Activated effector memory CD4-positive, alpha-beta T cell treated with Interleukin-2 at 50 U/mL for 16 hours (primary cell): ENCODE results near the gene KNTC1.
"Not testable (repeated sequence)": the region's sequence is repeated elsewhere in the genome, so short reads cannot be mapped to it uniquely, and the experiment has no call there.

Source experiments
- DNase-seq: peaks from one replicate; pipeline ENCODE4 v3.0.0-alpha.2; 2020

The KNTC1 gene

GRCh38 chr12:122506393-122506938, 20.6 kb upstream of the KNTC1 start:
- DNase-seq = no peak

GRCh38 chr12:122508163-122508562, 18.9 kb upstream of the KNTC1 start:
- DNase-seq = no peak

GRCh38 chr12:122513028-122513427, 14.0 kb upstream of the KNTC1 start:
- DNase-seq = not testable (repeated sequence)

GRCh38 chr12:122513660-122514059, 13.4 kb upstream of the KNTC1 start:
- no peak for DNase-seq

- DNase-seq = no peak
These were observed 11.8 kb upstream of the KNTC1 start for GRCh38 chr12:122515275-122515674.

GRCh38 chr12:122516544-122517361, 10.3 kb upstream of the KNTC1 start:
- no peak for DNase-seq

GRCh38 chr12:122517877-122518276, 9.2 kb upstream of the KNTC1 start:
- no peak for DNase-seq

GRCh38 chr12:122518908-122519307, 8.1 kb upstream of the KNTC1 start:
- DNase-seq = no peak

- no peak for DNase-seq
These were observed 7.6 kb upstream of the KNTC1 start for GRCh38 chr12:122519418-122519817.

GRCh38 chr12:122520676-122521075, 6.4 kb upstream of the KNTC1 start:
- no peak for DNase-seq

- no peak for DNase-seq
These were observed 3.8 kb upstream of the KNTC1 start for GRCh38 chr12:122523280-122523679.

- DNase-seq = no peak
These were observed 3.0 kb upstream of the KNTC1 start for GRCh38 chr12:122523846-122524718.

- peak; percentile 12 for DNase-seq
These were observed 462 bp downstream of the KNTC1 start for GRCh38 chr12:122527478-122527944.

GRCh38 chr12:122528582-122528981, 1.5 kb downstream of the KNTC1 start:
- DNase-seq = no peak

GRCh38 chr12:122528992-122529391, 1.9 kb downstream of the KNTC1 start:
- DNase-seq = no peak

GRCh38 chr12:122533856-122534255, 6.8 kb downstream of the KNTC1 start:
- no peak for DNase-seq

GRCh38 chr12:122537021-122537420, 10.0 kb downstream of the KNTC1 start:
- no peak for DNase-seq

- DNase-seq = no peak
These were observed 11.4 kb downstream of the KNTC1 start for GRCh38 chr12:122538496-122538895.

- DNase-seq = no peak
These were observed 17.5 kb downstream of the KNTC1 start for GRCh38 chr12:122544537-122544936.

GRCh38 chr12:122545855-122546254, 18.8 kb downstream of the KNTC1 start:
- DNase-seq = no peak

GRCh38 chr12:122547330-122547729, 20.3 kb downstream of the KNTC1 start:
- DNase-seq = no peak

- no peak for DNase-seq
These were observed 31.9 kb downstream of the KNTC1 start for GRCh38 chr12:122558745-122559641.
